ENCODE results near the gene CBARP.

The CBARP gene

GRCh38 chr19:1239796-1240737 lies 2.3 kb upstream of the CBARP start:
- peak; percentile 70 to 98 for DNase-seq (ENCODE audit: low read depth in 1 of 2, low spot score in 1 of 2)

- DNase-seq (ENCODE audit: low read depth in 1 of 2, low spot score in 1 of 2), result no peak
Measured at GRCh38 chr19:1239420-1239795, 1.6 kb upstream of the CBARP start.

GRCh38 chr19:1238369-1239303 lies 831 bp upstream of the CBARP start:
- no peak for DNase-seq (ENCODE audit: low read depth in 1 of 2, low spot score in 1 of 2)

- no peak for DNase-seq (ENCODE audit: low read depth in 1 of 2, low spot score in 1 of 2)
Measured at GRCh38 chr19:1237027-1237659, 662 bp downstream of the CBARP start.

GRCh38 chr19:1236576-1236975 lies 1.2 kb downstream of the CBARP start:
- DNase-seq (ENCODE audit: low read depth in 1 of 2, low spot score in 1 of 2), result no peak

- no peak for DNase-seq (ENCODE audit: low read depth in 1 of 2, low spot score in 1 of 2)
Measured at GRCh38 chr19:1235625-1236538, 1.9 kb downstream of the CBARP start.

GRCh38 chr19:1234955-1235380 lies 2.8 kb downstream of the CBARP start:
- no peak for DNase-seq (ENCODE audit: low read depth in 1 of 2, low spot score in 1 of 2)

- no peak for DNase-seq (ENCODE audit: low read depth in 1 of 2, low spot score in 1 of 2)
Measured at GRCh38 chr19:1234051-1234954, 3.5 kb downstream of the CBARP start.

GRCh38 chr19:1233115-1233667 lies 4.6 kb downstream of the CBARP start:
- DNase-seq (ENCODE audit: low read depth in 1 of 2, low spot score in 1 of 2), result no peak

- DNase-seq (ENCODE audit: low read depth in 1 of 2, low spot score in 1 of 2), result no peak
Measured at GRCh38 chr19:1232652-1233072, 5.1 kb downstream of the CBARP start.

GRCh38 chr19:1231729-1232637 lies 5.8 kb downstream of the CBARP start:
- DNase-seq (ENCODE audit: low read depth in 1 of 2, low spot score in 1 of 2), result no peak

GRCh38 chr19:1230783-1231489 lies 6.9 kb downstream of the CBARP start:
- DNase-seq (ENCODE audit: low read depth in 1 of 2, low spot score in 1 of 2), result no peak

- no peak for DNase-seq (ENCODE audit: low read depth in 1 of 2, low spot score in 1 of 2)
Measured at GRCh38 chr19:1229924-1230782, 7.7 kb downstream of the CBARP start.

GRCh38 chr19:1229056-1229923 lies 8.5 kb downstream of the CBARP start:
- no peak for DNase-seq (ENCODE audit: low read depth in 1 of 2, low spot score in 1 of 2)
